Measurements from ENCODE around the gene NR5A2.
A peak's percentile ranks its signal among the peaks of the same experiment; 100 is the strongest.

The NR5A2 gene

GRCh38 chr1:200130552-200130951, 103.0 kb downstream of the NR5A2 start:
- no peak for DNase-seq

- no peak for DNase-seq
These were observed 104.1 kb downstream of the NR5A2 start for GRCh38 chr1:200131551-200132125.

- DNase-seq = no peak
These were observed 105.6 kb downstream of the NR5A2 start for GRCh38 chr1:200133123-200133522.

- no peak for DNase-seq
These were observed 106.6 kb downstream of the NR5A2 start for GRCh38 chr1:200134116-200134515.

GRCh38 chr1:200136384-200136783, 108.9 kb downstream of the NR5A2 start:
- DNase-seq = no peak

GRCh38 chr1:200139661-200140250, 112.2 kb downstream of the NR5A2 start:
- peak in 1 of 2 experiments; percentile 16 for DNase-seq

- no peak for DNase-seq
These were observed 115.8 kb downstream of the NR5A2 start for GRCh38 chr1:200143347-200143746.

GRCh38 chr1:200146100-200146499, 118.6 kb downstream of the NR5A2 start:
- no peak for DNase-seq

GRCh38 chr1:200147094-200147493, 119.6 kb downstream of the NR5A2 start:
- no peak for DNase-seq

GRCh38 chr1:200147742-200148141, 120.2 kb downstream of the NR5A2 start:
- no peak for DNase-seq

GRCh38 chr1:200150006-200150405, 122.5 kb downstream of the NR5A2 start:
- DNase-seq = no peak

- peak; percentile 18 to 39 for DNase-seq
These were observed 123.2 kb downstream of the NR5A2 start for GRCh38 chr1:200150721-200151120.

GRCh38 chr1:200152336-200152735, 124.8 kb downstream of the NR5A2 start:
- DNase-seq = no peak

GRCh38 chr1:200153277-200154055, 126.0 kb downstream of the NR5A2 start:
- peak; percentile 46 to 60 for DNase-seq

GRCh38 chr1:200154069-200154767, 126.7 kb downstream of the NR5A2 start:
- peak; percentile 21 to 40 for DNase-seq

- no peak for DNase-seq
These were observed 130.2 kb downstream of the NR5A2 start for GRCh38 chr1:200157715-200158114.

GRCh38 chr1:200161801-200162200, 134.3 kb downstream of the NR5A2 start:
- no peak for DNase-seq

GRCh38 chr1:200162258-200162657, 134.7 kb downstream of the NR5A2 start:
- no peak for DNase-seq

GRCh38 chr1:200162877-200163276, 135.4 kb downstream of the NR5A2 start:
- DNase-seq = no peak

- no peak for DNase-seq
These were observed 136.4 kb downstream of the NR5A2 start for GRCh38 chr1:200163911-200164310.

GRCh38 chr1:200165493-200166220, 138.1 kb downstream of the NR5A2 start:
- no peak for DNase-seq

- DNase-seq = no peak
These were observed 138.9 kb downstream of the NR5A2 start for GRCh38 chr1:200166411-200166810.

GRCh38 chr1:200168926-200169325, 141.4 kb downstream of the NR5A2 start:
- DNase-seq = no peak

Data from activated CD4-positive, alpha-beta T cell treated with anti-CD3 and anti-CD28 coated beads, Interleukin-2, amount 50 U/mL, for 48 hours (primary cell).